GM23338 (cell line): ENCODE data around the gene SPTLC2. TPM values are rescaled to one million over a fixed set of nuclear protein-coding genes. Genes with fewer than 3 reads are reported as not detected.

Experiments
- ATAC-seq: fragments of 200-7000 bp; cut with Tn5 transposase; 3 replicates; pipeline ENCODE4 v1.9.1; 2020
- DNase-seq: peaks from one replicate; pipeline ENCODE4 v3.0.0-alpha.2; 2015; ENCODE audit warnings: low spot score
- H2AFZ ChIP-seq: fragments of 200-600 bp; sonication (generic); 2 replicates; pipeline ENCODE4 v1.8.0; 2016; ENCODE audit warnings: antibody characterized with exemption, mild to moderate bottlenecking, moderate library complexity
- H3F3A ChIP-seq: fragments of 200-600 bp; sonication (generic); replicated peaks from 2 replicates; pipeline ENCODE4 v1.8.0; 2017; ENCODE audit warnings: antibody characterized with exemption, mixed run types, low read depth
- H3K27ac ChIP-seq: fragments of 200-600 bp; sonication (generic); 2 replicates; pipeline ENCODE4 v1.6.1; 2016; ENCODE audit warnings: low read depth
- H3K27me3 ChIP-seq: fragments of 200-600 bp; sonication (generic); 2 replicates; pipeline ENCODE4 v1.8.0; 2016; ENCODE audit warnings: mild to moderate bottlenecking, mixed run types, moderate library complexity; ENCODE audit not compliant: insufficient read depth
- H3K36me3 ChIP-seq: fragments of 200-600 bp; sonication (generic); 2 replicates; pipeline ENCODE4 v1.8.0; 2016; ENCODE audit warnings: mild to moderate bottlenecking; ENCODE audit not compliant: insufficient read depth
- H3K4me1 ChIP-seq: fragments of 200-600 bp; sonication (generic); 2 replicates; pipeline ENCODE4 v1.8.0; 2016; ENCODE audit warnings: mild to moderate bottlenecking, moderate library complexity; ENCODE audit not compliant: insufficient read depth
- H3K4me2 ChIP-seq: fragments of 200-600 bp; sonication (generic); 2 replicates; pipeline ENCODE4 v1.7.1; 2017; ENCODE audit warnings: mixed run types
- H3K4me3 ChIP-seq: fragments of 200-600 bp; sonication (generic); 2 replicates; pipeline ENCODE4 v1.6.1; 2016; ENCODE audit warnings: mixed run types
- H3K79me2 ChIP-seq: fragments of 200-600 bp; sonication (generic); replicated peaks from 2 replicates; pipeline ENCODE4 v1.8.0; 2017; ENCODE audit warnings: mild to moderate bottlenecking; ENCODE audit not compliant: insufficient read depth
- H3K9me2 ChIP-seq: fragments of 200-600 bp; sonication (generic); 2 replicates; pipeline ENCODE4 v1.8.0; 2017; ENCODE audit not compliant: insufficient read depth
- H4K20me1 ChIP-seq: fragments of 200-600 bp; sonication (generic); replicated peaks from 2 replicates; pipeline ENCODE4 v1.8.0; 2017; ENCODE audit warnings: mild to moderate bottlenecking; ENCODE audit not compliant: insufficient read depth
- H3K27ac Mint-ChIP-seq: 2 replicates; pipeline ENCODE4 v1.8.0; 2020; ENCODE audit warnings: inconsistent platforms, mild to moderate bottlenecking, moderate library complexity, mixed read lengths
- H3K27me3 Mint-ChIP-seq: 3 replicates; pipeline ENCODE4 v1.8.0; 2022; ENCODE audit warnings: low read depth, mild to moderate bottlenecking, moderate library complexity, mixed read lengths, inconsistent platforms; ENCODE audit not compliant: insufficient read depth, poor library complexity
- H3K36me3 Mint-ChIP-seq: 3 replicates; pipeline ENCODE4 v1.8.0; 2021; ENCODE audit warnings: low read depth, mild to moderate bottlenecking, inconsistent platforms, moderate library complexity, mixed read lengths
- H3K4me1 Mint-ChIP-seq: 3 replicates; pipeline ENCODE4 v1.8.0; 2020; ENCODE audit warnings: mild to moderate bottlenecking, inconsistent platforms, mixed read lengths
- H3K4me3 Mint-ChIP-seq: 3 replicates; pipeline ENCODE4 v1.8.0; 2021; ENCODE audit warnings: moderate library complexity, mild to moderate bottlenecking, inconsistent platforms, mixed read lengths
- H3K9me3 Mint-ChIP-seq: 3 replicates; pipeline ENCODE4 v1.8.0; 2020; ENCODE audit warnings: moderate library complexity, mild to moderate bottlenecking, inconsistent platforms, mixed read lengths
- CREB1 ChIP-seq: fragments of 250-450 bp; sonication (Bioruptor Pico); IDR thresholded peaks from 2 replicates; pipeline ENCODE4 v1.5.0; 2020; ENCODE audit warnings: low read depth, mild to moderate bottlenecking, moderate library complexity
- EZH2 ChIP-seq: fragments of 200-600 bp; sonication (generic); IDR thresholded peaks from one replicate; pipeline ENCODE4 v1.8.0; 2017; ENCODE audit warnings: antibody characterized with exemption, mild to moderate bottlenecking, low read depth; ENCODE audit not compliant: unreplicated experiment
- EZH2phosphoT487 ChIP-seq: fragments of 200-600 bp; sonication (generic); IDR thresholded peaks from one replicate; pipeline ENCODE4 v1.8.1; 2018; ENCODE audit warnings: antibody characterized with exemption; ENCODE audit not compliant: unreplicated experiment
- JUNB ChIP-seq: IDR thresholded peaks from one replicate; pipeline ENCODE4 v1.6.1; 2016; ENCODE audit warnings: antibody characterized with exemption; ENCODE audit not compliant: unreplicated experiment
- NANOG ChIP-seq: IDR thresholded peaks from 2 replicates; pipeline ENCODE4 v1.6.1; 2016; ENCODE audit warnings: antibody characterized with exemption, borderline replicate concordance
- POLR2AphosphoS5 ChIP-seq: IDR thresholded peaks from 2 replicates; pipeline ENCODE4 v1.6.1; 2016; ENCODE audit warnings: antibody characterized with exemption, low read depth
- REST ChIP-seq: IDR thresholded peaks from one replicate; pipeline ENCODE4 v1.6.1; 2018; ENCODE audit warnings: antibody characterized with exemption; ENCODE audit not compliant: unreplicated experiment
- STAT1 ChIP-seq: IDR thresholded peaks from one replicate; pipeline ENCODE4 v1.6.1; 2016; ENCODE audit warnings: antibody characterized with exemption; ENCODE audit not compliant: unreplicated experiment
- ZNF114 ChIP-seq: fragments of 250-450 bp; sonication (Bioruptor Pico); IDR thresholded peaks from 2 replicates; pipeline ENCODE4 v1.5.0; 2020; ENCODE audit warnings: mild to moderate bottlenecking, moderate library complexity
- ZNF331 ChIP-seq: fragments of 250-450 bp; sonication (Bioruptor Pico); IDR thresholded peaks from 2 replicates; pipeline ENCODE4 v1.5.0; 2020; ENCODE audit warnings: low read depth, mild to moderate bottlenecking, moderate library complexity
- ZNF462 ChIP-seq: fragments of 250-450 bp; sonication (Bioruptor Pico); IDR thresholded peaks from 2 replicates; pipeline ENCODE4 v1.5.0; 2020; ENCODE audit warnings: mild to moderate bottlenecking, moderate library complexity
- polyA plus RNA-seq: library from polyadenylated mRNA; unstranded; fragments of >200 nt; fragmentation: Nextera tagmentation; extraction: Ambion mirVana; gene quantifications from 2 replicates; pipeline ENCODE4 v1.2.1, GENCODE V29; 2016
- total RNA-seq: library from RNA; depleted of rRNA; stranded (reverse); fragments of >200 nt; shearing (Covaris generic); gene quantifications from 2 replicates; pipeline ENCODE4 v1.2.3, GENCODE V29; 2014
- TF ChIP-seq, protein P1 (sequence below), 2 experiments: fragments of 200-600 bp in 1 of 2; sonication (generic) in 1 of 2; conservative IDR thresholded peaks; 2 replicates each; pipeline versions ENCODE4 v1.5.1 to v1.6.1; 2016 to 2017; ENCODE audit warnings: antibody characterized with exemption in 2 of 2, low read depth in 2 of 2, mild to moderate bottlenecking in 2 of 2, moderate library complexity in 1 of 2
- TF ChIP-seq, protein P2 (sequence below): IDR thresholded peaks from 2 replicates; pipeline ENCODE4 v1.6.1; 2016; ENCODE audit warnings: antibody characterized with exemption

The SPTLC2 gene
- total and polyA plus RNA-seq, 2 experiments from 2014 or later = 22.3 to 38.9 TPM

DNA sequence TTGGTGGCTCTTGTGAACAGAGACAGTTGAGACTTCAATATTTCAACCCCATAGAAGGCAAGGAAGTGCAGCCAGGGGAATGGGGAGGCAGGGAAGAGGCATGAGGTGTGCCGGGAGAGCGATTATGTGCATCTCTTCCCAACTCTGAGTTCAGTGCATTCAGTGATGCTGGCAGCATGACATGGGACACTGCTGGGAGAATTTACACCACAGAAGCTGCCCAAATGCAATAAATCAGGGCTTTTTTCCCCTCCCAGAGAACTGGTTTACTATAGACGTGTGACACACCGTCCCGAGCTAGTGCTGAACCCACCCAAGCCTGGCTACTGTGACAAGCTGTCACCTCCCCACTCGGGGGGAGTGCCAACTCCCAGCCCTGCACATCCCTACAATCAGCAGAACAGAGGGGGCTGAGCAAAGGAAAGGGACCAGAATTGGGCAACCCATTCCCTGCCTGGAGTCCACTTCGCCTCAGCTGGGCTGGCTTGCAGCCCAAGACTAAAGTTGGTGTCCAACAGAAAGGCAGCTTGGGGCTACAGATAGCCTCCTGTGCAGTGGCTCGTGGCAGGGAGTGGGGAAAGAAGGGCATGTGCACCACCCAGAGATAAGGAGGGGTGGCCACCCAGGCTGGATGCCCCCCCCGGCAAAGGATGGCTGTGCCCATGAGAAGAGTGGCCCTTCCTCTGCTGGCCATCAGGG lies 141.8 kb downstream of the SPTLC2 start (continued):
- TF ChIP-seq ZNF462 (CRISPR knock-in tag) = no peak

GRCh38 chr14:77473921-77474320 lies 142.5 kb downstream of the SPTLC2 start:
- H3K27me3 ChIP-seq = no peaks in the 10 kb centered on the region
- no peaks in the 10 kb centered on the region; the same call in 2 of the 3 replicates for H3K9me3 Mint-ChIP-seq
- H3K27ac ChIP-seq = no peak overlapping the region
- H3K4me3 Mint-ChIP-seq = no peak overlapping the region
- H3K27me3 Mint-ChIP-seq = peaks cover 5% of the 10 kb centered on the region
- H3K4me3 ChIP-seq = no peak overlapping the region
- H3K79me2 ChIP-seq = no peaks in the 10 kb centered on the region
- no peaks in the 10 kb centered on the region; the same call in 1 of the 2 replicates for H4K20me1 ChIP-seq
- no peak overlapping the region for H3K27ac Mint-ChIP-seq
- H2AFZ ChIP-seq = no peak overlapping the region
- H3K36me3 ChIP-seq = no peaks in the 10 kb centered on the region
- H3K4me1 ChIP-seq = peaks cover 10% of the 10 kb centered on the region
- H3K4me1 Mint-ChIP-seq = peaks cover 30% of the 10 kb centered on the region
- H3K9me2 ChIP-seq = no peaks in the 10 kb centered on the region
- peaks cover 8% of the 10 kb centered on the region for H3K36me3 Mint-ChIP-seq
- DNase-seq = no peak
- H3F3A ChIP-seq = peaks cover 10% of the 10 kb centered on the region
- no peak for ATAC-seq
- H3K4me2 ChIP-seq = no peak overlapping the region
- no peak for TF ChIP-seq NANOG
- TF ChIP-seq CREB1 (CRISPR knock-in tag) = no peak
- no peak for TF ChIP-seq POLR2AphosphoS5
- no peak for TF ChIP-seq EZH2phosphoT487
- no peak for TF ChIP-seq JUNB
- TF ChIP-seq ZNF331 (CRISPR knock-in tag) = no peak
- no peak for TF ChIP-seq EZH2
- TF ChIP-seq, protein P1, sequence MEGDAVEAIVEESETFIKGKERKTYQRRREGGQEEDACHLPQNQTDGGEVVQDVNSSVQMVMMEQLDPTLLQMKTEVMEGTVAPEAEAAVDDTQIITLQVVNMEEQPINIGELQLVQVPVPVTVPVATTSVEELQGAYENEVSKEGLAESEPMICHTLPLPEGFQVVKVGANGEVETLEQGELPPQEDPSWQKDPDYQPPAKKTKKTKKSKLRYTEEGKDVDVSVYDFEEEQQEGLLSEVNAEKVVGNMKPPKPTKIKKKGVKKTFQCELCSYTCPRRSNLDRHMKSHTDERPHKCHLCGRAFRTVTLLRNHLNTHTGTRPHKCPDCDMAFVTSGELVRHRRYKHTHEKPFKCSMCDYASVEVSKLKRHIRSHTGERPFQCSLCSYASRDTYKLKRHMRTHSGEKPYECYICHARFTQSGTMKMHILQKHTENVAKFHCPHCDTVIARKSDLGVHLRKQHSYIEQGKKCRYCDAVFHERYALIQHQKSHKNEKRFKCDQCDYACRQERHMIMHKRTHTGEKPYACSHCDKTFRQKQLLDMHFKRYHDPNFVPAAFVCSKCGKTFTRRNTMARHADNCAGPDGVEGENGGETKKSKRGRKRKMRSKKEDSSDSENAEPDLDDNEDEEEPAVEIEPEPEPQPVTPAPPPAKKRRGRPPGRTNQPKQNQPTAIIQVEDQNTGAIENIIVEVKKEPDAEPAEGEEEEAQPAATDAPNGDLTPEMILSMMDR (conservative IDR thresholded peaks at IDR 0.05; ENCODE audit: low read depth in 2 of 2) = no peak
- no peak for TF ChIP-seq STAT1
- no peak for TF ChIP-seq ZNF114 (CRISPR knock-in tag)
- TF ChIP-seq REST = no peak
- TF ChIP-seq, protein P2, sequence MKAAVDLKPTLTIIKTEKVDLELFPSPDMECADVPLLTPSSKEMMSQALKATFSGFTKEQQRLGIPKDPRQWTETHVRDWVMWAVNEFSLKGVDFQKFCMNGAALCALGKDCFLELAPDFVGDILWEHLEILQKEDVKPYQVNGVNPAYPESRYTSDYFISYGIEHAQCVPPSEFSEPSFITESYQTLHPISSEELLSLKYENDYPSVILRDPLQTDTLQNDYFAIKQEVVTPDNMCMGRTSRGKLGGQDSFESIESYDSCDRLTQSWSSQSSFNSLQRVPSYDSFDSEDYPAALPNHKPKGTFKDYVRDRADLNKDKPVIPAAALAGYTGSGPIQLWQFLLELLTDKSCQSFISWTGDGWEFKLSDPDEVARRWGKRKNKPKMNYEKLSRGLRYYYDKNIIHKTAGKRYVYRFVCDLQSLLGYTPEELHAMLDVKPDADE = no peak
